H9 (cell line): Measurements from ENCODE around the gene PLS3. TPM values are rescaled to one million over a fixed set of nuclear protein-coding genes. Genes with fewer than 3 reads are reported as not detected.

Experiments
- DNase-seq: peaks from one replicate; pipeline ENCODE4 v3.0.0-alpha.2; 2017
- H2AFZ ChIP-seq: one replicate; pipeline ENCODE4 v1.6.1; 2013; ENCODE audit warnings: mild to moderate bottlenecking, low read length, control low read depth, moderate library complexity
- H2AK5ac ChIP-seq: 2 replicates; pipeline ENCODE4 v1.6.1; 2013; ENCODE audit warnings: low read length, control low read depth, mixed read lengths; ENCODE audit not compliant: insufficient read length
- H2BK120ac ChIP-seq: one replicate; pipeline ENCODE4 v1.6.1; 2013; ENCODE audit warnings: low read depth, mild to moderate bottlenecking, low read length, control low read depth, inconsistent platforms; ENCODE audit not compliant: poor library complexity, severe bottlenecking
- H2BK12ac ChIP-seq: 2 replicates; pipeline ENCODE4 v1.6.1; 2013; ENCODE audit warnings: low read length, control low read depth, mixed read lengths, low read depth; ENCODE audit not compliant: insufficient read length
- H2BK15ac ChIP-seq: 2 replicates; pipeline ENCODE4 v1.6.1; 2013; ENCODE audit warnings: low read depth, low read length, control low read depth
- H2BK20ac ChIP-seq: one replicate; pipeline ENCODE4 v1.6.1; 2013; ENCODE audit warnings: low read depth, mild to moderate bottlenecking, low read length, control low read depth, inconsistent platforms; ENCODE audit not compliant: poor library complexity, severe bottlenecking
- H2BK5ac ChIP-seq: 2 replicates; pipeline ENCODE4 v1.6.1; 2013; ENCODE audit warnings: low read length, control low read depth, mixed read lengths; ENCODE audit not compliant: insufficient read length
- H3K14ac ChIP-seq: 2 replicates; pipeline ENCODE4 v1.6.1; 2013; ENCODE audit warnings: low read length, control low read depth; ENCODE audit not compliant: insufficient read depth
- H3K18ac ChIP-seq: 2 replicates; pipeline ENCODE4 v1.6.1; 2013; ENCODE audit warnings: low read depth, mild to moderate bottlenecking, mixed read lengths, low read length, control low read depth; ENCODE audit not compliant: insufficient read length
- H3K23ac ChIP-seq: 2 replicates; pipeline ENCODE4 v1.6.1; 2013; ENCODE audit warnings: low read length, control low read depth, mixed read lengths, low read depth; ENCODE audit not compliant: insufficient read length
- H3K23me2 ChIP-seq: 2 replicates; pipeline ENCODE4 v1.6.1; 2013; ENCODE audit warnings: low read depth, mild to moderate bottlenecking, mixed read lengths, low read length, control low read depth; ENCODE audit not compliant: insufficient read length, poor library complexity, severe bottlenecking
- H3K27ac ChIP-seq: 2 replicates; pipeline ENCODE4 v1.5.1; 2013; ENCODE audit warnings: low read length, control low read depth, mixed read lengths, low read depth; ENCODE audit not compliant: insufficient read length
- H3K27me3 ChIP-seq: 2 replicates; pipeline ENCODE4 v1.6.1; 2013; ENCODE audit warnings: low read length, control low read depth, inconsistent platforms; ENCODE audit not compliant: insufficient read depth
- H3K4ac ChIP-seq: 2 replicates; pipeline ENCODE4 v1.6.1; 2013; ENCODE audit warnings: low read depth, mild to moderate bottlenecking, control low read depth, inconsistent platforms, low read length, moderate library complexity
- H3K4me1 ChIP-seq: 2 replicates; pipeline ENCODE4 v1.6.1; 2013; ENCODE audit warnings: low read length, control low read depth, inconsistent platforms; ENCODE audit not compliant: insufficient read depth
- H3K4me2 ChIP-seq: 2 replicates; pipeline ENCODE4 v1.6.1; 2013; ENCODE audit warnings: low read length, control low read depth, mixed read lengths; ENCODE audit not compliant: insufficient read length, insufficient read depth
- H3K56ac ChIP-seq: 2 replicates; pipeline ENCODE4 v1.6.1; 2013; ENCODE audit warnings: low read depth, mild to moderate bottlenecking, mixed read lengths, low read length, control low read depth; ENCODE audit not compliant: insufficient read length
- H3K79me1 ChIP-seq: 2 replicates; pipeline ENCODE4 v1.6.1; 2013; ENCODE audit warnings: low read depth, mild to moderate bottlenecking, moderate library complexity, low read length, control low read depth, inconsistent platforms; ENCODE audit not compliant: insufficient read depth, poor library complexity, severe bottlenecking
- H3K79me2 ChIP-seq: 2 replicates; pipeline ENCODE4 v1.6.1; 2013; ENCODE audit warnings: low read length, control low read depth, inconsistent platforms; ENCODE audit not compliant: insufficient read depth
- H3K9ac ChIP-seq: 2 replicates; pipeline ENCODE4 v1.6.1; 2013; ENCODE audit warnings: low read length, control low read depth, mixed read lengths; ENCODE audit not compliant: insufficient read length; ENCODE audit errors: extremely low read depth
- H3K9me3 ChIP-seq: one replicate; pipeline ENCODE4 v1.6.1; 2013; ENCODE audit warnings: low read depth, low read length, inconsistent platforms; ENCODE audit not compliant: control insufficient read depth
- H3T11ph ChIP-seq: one replicate; pipeline ENCODE4 v1.6.1; 2013; ENCODE audit warnings: mild to moderate bottlenecking, low read length, control low read depth, inconsistent platforms
- H4K20me1 ChIP-seq: one replicate; pipeline ENCODE4 v1.6.1; 2013; ENCODE audit not compliant: control insufficient read depth, insufficient read length, insufficient read depth
- H4K5ac ChIP-seq: 2 replicates; pipeline ENCODE4 v1.6.1; 2013; ENCODE audit warnings: low read depth, mild to moderate bottlenecking, mixed read lengths, low read length, control low read depth; ENCODE audit not compliant: insufficient read length
- H4K8ac ChIP-seq: replicated peaks from 2 replicates; pipeline ENCODE4 v1.6.1; 2013; ENCODE audit warnings: low read length, control low read depth, mixed read lengths, low read depth; ENCODE audit not compliant: insufficient read length
- H4K91ac ChIP-seq: 2 replicates; pipeline ENCODE4 v1.6.1; 2013; ENCODE audit warnings: low read depth, mild to moderate bottlenecking, moderate library complexity, mixed read lengths, low read length, control low read depth; ENCODE audit not compliant: insufficient read length
- H3K27ac Mint-ChIP-seq, 3 experiments: 2 replicates in 2 of 3; 3 replicates in 1 of 3; pipeline ENCODE4 v1.8.0; 2020 to 2021; ENCODE audit warnings: mixed read lengths in 3 of 3, mild to moderate bottlenecking in 1 of 3, moderate library complexity in 1 of 3
- H3K27me3 Mint-ChIP-seq: 2 replicates; pipeline ENCODE4 v1.8.0; 2021; ENCODE audit warnings: low read depth, mild to moderate bottlenecking, moderate library complexity, mixed read lengths
- H3K36me3 Mint-ChIP-seq, 3 experiments: 2 replicates in 2 of 3; 3 replicates in 1 of 3; pipeline ENCODE4 v1.8.0; 2020 to 2021; ENCODE audit warnings: low read depth in 3 of 3, mixed read lengths in 3 of 3; ENCODE audit not compliant: insufficient read depth in 1 of 3
- H3K4me1 Mint-ChIP-seq, 2 experiments: 2 replicates each; pipeline ENCODE4 v1.8.0; 2020; ENCODE audit warnings: mixed read lengths in 2 of 2
- H3K4me3 Mint-ChIP-seq, 2 experiments: 2 replicates in 1 of 2; 3 replicates in 1 of 2; pipeline ENCODE4 v1.8.0; 2020 to 2021; ENCODE audit warnings: mild to moderate bottlenecking in 2 of 2, mixed read lengths in 2 of 2, moderate library complexity in 1 of 2
- H3K9me3 Mint-ChIP-seq, 2 experiments: 2 replicates in 1 of 2; 3 replicates in 1 of 2; pipeline ENCODE4 v1.8.0; 2020; ENCODE audit warnings: mild to moderate bottlenecking in 2 of 2, mixed read lengths in 2 of 2, moderate library complexity in 1 of 2
- CTCF ChIP-seq: fragments of 200-600 bp; sonication (generic); conservative IDR thresholded peaks from 3 replicates; pipeline ENCODE4 v1.8.0; 2021; ENCODE audit warnings: antibody characterized with exemption, mild to moderate bottlenecking
- WGBS: extraction: QIAGEN DNeasy Blood & Tissue Kit; methylation state at CpG from one replicate; pipeline ENCODE4 v1.1.7; 2013; ENCODE audit warnings: missing lambda C conversion rate, low lambda C conversion rate, mixed read lengths; ENCODE audit not compliant: insufficient read length; ENCODE audit errors: extremely low coverage; 5-methylcytosine and 5-hydroxymethylcytosine counted together
- total RNA-seq: library from RNA; stranded (reverse); gene quantifications from 2 replicates; pipeline ENCODE4 v1.2.1, GENCODE V29; 2021

The PLS3 gene
- total RNA-seq, 1 experiment from 2014 or later: 315 TPM

- Histone ChIP-seq H3K4me2 (no peak overlapping the region), H3K9ac (no peak overlapping the region), H2BK15ac (no peak overlapping the region), H3K18ac (no peak overlapping the region), H4K8ac (no peak overlapping the region), H2AFZ (no peak overlapping the region), H2AK5ac (no peak overlapping the region), H3K14ac (no peak overlapping the region), H4K5ac (no peak overlapping the region), H2BK5ac (no peak overlapping the region), H3K79me2 (no peaks in the 10 kb centered on the region), H3K4ac (no peak overlapping the region), H4K91ac (no peak overlapping the region), H2BK12ac (no peak overlapping the region), H3K4me1 (no peaks in the 10 kb centered on the region), H4K20me1 (no peaks in the 10 kb centered on the region), H3K27me3 (no peaks in the 10 kb centered on the region), H2BK20ac (no peak overlapping the region), H3K9me3 (no peaks in the 10 kb centered on the region), H3K27ac (no peak overlapping the region), H3T11ph (no peak overlapping the region), H3K56ac (no peak overlapping the region), H3K23me2 (no peaks in the 10 kb centered on the region), H3K23ac (no peak overlapping the region), H2BK120ac (no peak overlapping the region), H3K79me1 (no peaks in the 10 kb centered on the region)
- peaks cover 4 to 9% of the 10 kb centered on the region in 2 experiments for H3K4me1 Mint-ChIP-seq
- no peak overlapping the region for H3K27ac Mint-ChIP-seq
- DNase-seq: no peak
- TF ChIP-seq CTCF: no peak
- no CpG with 5 or more reads among the region's 9 CpGs for WGBS
- peaks cover 3% of the 10 kb centered on the region for H3K27me3 Mint-ChIP-seq
- H3K4me3 Mint-ChIP-seq: no peak overlapping the region
- peaks cover 10 to 15% of the 10 kb centered on the region in 2 experiments for H3K9me3 Mint-ChIP-seq
- peaks cover 0 to 21% (median 0%) of the 10 kb centered on the region in 3 experiments; a peak in 4 of 7 replicates for H3K36me3 Mint-ChIP-seq
These were observed 104.1 kb downstream of the PLS3 start for GRCh38 chrX:115665122-115665521.
